Astrocyte of the cerebellum (primary cell): ENCODE data around the gene KDM7A.

Experiments used
- DNase-seq: peaks from one replicate; pipeline ENCODE4 v3.0.0-alpha.2; 2011; ENCODE audit warnings: low read depth
- H3K4me3 ChIP-seq: 2 replicates; pipeline ENCODE4 v1.5.1; 2011; ENCODE audit warnings: mild to moderate bottlenecking, low read depth, low read length, moderate library complexity
- in situ Hi-C: cut with HindIII; loops from 2 replicates; pipeline ENCODE4 v1.10.0; 2017; ENCODE audit warnings: low sequenced_read_pairs
- TF ChIP-seq, protein P1 (sequence below): IDR thresholded peaks from 2 replicates; pipeline ENCODE4 v1.5.1; 2012; ENCODE audit warnings: low read length, low read depth, moderate library complexity, mild to moderate bottlenecking; ENCODE audit errors: missing control alignments

KDM7A gene

GRCh38 chr7:140069298-140069949 is 107.4 kb downstream of the KDM7A start:
- in situ Hi-C loops: no loop called here
- TF ChIP-seq, protein P1, sequence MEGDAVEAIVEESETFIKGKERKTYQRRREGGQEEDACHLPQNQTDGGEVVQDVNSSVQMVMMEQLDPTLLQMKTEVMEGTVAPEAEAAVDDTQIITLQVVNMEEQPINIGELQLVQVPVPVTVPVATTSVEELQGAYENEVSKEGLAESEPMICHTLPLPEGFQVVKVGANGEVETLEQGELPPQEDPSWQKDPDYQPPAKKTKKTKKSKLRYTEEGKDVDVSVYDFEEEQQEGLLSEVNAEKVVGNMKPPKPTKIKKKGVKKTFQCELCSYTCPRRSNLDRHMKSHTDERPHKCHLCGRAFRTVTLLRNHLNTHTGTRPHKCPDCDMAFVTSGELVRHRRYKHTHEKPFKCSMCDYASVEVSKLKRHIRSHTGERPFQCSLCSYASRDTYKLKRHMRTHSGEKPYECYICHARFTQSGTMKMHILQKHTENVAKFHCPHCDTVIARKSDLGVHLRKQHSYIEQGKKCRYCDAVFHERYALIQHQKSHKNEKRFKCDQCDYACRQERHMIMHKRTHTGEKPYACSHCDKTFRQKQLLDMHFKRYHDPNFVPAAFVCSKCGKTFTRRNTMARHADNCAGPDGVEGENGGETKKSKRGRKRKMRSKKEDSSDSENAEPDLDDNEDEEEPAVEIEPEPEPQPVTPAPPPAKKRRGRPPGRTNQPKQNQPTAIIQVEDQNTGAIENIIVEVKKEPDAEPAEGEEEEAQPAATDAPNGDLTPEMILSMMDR: no peak
- DNase-seq: no peak
- no peak overlapping the region for H3K4me3 ChIP-seq

DNA sequence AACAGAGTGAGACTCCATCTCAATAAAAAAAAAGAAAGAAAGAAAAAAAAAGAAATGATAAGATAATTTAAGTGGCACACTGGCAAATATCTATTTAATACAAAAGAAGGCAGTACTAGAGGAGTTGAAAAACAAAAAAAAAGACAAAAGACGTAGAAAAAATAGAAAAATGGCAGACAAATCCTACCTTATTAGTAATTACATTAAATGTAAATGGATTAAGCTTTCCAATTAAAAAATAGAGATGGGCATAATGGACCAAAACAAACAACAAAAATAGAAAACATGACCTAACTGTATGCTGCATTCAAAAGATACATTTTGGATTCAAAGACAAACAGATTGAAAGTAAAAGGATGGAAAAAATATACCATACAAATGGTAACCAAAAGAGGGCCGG is 108.8 kb downstream of the KDM7A start:
- DNase-seq: no peak
- in situ Hi-C loops: no loop called here
- TF ChIP-seq, protein P1: no peak
- no peak overlapping the region for H3K4me3 ChIP-seq

DNA sequence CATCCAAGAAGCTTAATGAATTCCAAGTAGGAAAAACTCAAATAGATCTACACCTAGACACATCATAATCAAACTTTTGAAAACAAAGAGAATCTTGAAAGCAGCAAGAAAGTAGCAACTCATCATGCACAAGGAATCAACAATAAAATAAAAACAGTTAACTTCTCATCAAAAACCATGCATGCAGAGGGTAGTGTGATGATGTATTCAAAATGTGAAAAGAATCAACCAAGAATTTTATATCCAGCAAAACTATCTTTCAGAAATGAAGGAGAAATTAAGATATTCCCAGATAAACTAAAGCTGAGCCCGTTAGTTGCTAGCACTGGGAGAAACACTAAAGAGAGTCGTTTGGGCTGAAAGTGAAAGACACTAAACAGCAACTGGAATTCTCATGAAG is 109.7 kb downstream of the KDM7A start:
- TF ChIP-seq, protein P1: no peak
- in situ Hi-C loops: no loop called here

DNA sequence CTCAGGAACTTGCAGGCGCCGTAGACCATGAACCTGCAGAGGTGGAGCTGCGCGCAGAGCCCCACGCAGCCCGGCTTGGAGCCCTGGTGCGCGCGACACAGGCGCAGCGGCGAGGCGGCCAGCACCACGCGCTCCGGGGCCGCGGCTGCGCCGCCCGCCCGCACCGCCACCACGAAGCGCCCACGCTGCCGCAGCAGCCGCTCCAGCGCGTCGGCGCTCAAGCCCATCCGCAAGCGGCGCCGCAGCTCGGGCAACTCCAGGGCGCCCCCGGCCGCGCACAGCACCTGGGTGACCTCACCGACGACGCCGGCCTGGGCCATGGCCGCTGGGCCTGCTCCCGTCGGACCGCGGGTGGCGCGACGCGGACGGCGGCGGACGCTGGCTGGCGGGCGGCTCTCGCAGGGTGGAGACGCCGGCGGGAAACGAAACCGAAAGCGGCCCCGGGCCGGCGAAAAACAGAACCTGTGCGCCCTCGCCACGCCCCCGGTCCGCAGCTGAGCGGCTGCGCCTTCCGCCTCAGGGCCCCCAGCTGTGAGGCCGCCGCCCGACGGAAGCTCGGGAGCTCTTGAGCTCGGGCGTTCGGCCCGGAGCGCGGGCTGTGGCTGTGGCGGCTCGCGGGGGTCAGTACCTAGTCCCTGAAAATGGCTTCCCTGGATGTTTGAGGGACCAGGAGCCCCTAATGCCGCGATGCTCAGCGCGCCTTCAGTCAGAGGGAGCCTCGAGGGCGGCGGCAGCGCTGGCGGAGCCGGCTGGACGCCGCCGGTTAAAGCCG is 114.1 kb downstream of the KDM7A start, which contains the start of gene PARP12:
Gene PARP12, minus strand, starts transcription at position 424 of the 772 bp plus-strand sequence. Its CDS starts 104 bp downstream, at position 320.
- peak; percentile 41 for DNase-seq
- peak within 1 kb of the TSS; percentile 57 for H3K4me3 ChIP-seq
- in situ Hi-C loops: no loop called here
- TF ChIP-seq, protein P1: no peak

More for the DNA sequence above, 109.7 kb downstream of the KDM7A start:
- no peak overlapping the region for H3K4me3 ChIP-seq
- no peak for DNase-seq

DNA sequence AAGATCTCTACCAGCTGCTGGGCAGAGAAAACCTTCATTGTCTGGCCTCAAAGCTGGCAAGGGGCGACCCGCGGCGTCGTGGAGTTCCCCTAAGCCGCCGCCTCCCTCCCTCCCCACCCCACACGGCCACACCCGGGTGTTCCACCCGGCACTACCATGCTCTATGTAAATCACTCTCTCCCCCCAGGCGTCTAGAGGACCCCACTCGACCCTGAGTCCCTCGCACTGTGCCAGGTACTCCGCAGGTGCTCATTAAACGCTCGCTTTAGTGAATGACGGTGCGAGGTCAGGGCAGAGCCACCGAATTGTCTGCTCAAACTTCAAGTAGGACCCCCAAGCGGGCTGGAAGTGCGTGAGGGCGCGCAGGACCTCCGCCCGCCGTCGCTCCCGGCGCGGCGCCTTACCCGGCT is 114.7 kb downstream of the KDM7A start:
- no peak for DNase-seq
- in situ Hi-C loops: no loop called here

GRCh38 chr7:140061607-140061930 is 115.2 kb downstream of the KDM7A start:
- H3K4me3 ChIP-seq: peak overlapping the region; percentile 57

More for the DNA sequence above, 114.7 kb downstream of the KDM7A start:
- TF ChIP-seq, protein P1: no peak
- H3K4me3 ChIP-seq: peak overlapping the region; percentile 57

More at GRCh38 chr7:140061607-140061930, 115.2 kb downstream of the KDM7A start:
- TF ChIP-seq, protein P1: no peak
- in situ Hi-C loops: no loop called here
- DNase-seq: no peak
